Measurements from ENCODE around the gene TFB1M. TPM values are rescaled to one million over a fixed set of nuclear protein-coding genes. Genes with fewer than 3 reads are reported as not detected.
A peak's percentile ranks its signal among the peaks of the same experiment; 100 is the strongest.
"Not testable (repeated sequence)": the region's sequence is repeated elsewhere in the genome, so short reads cannot be mapped to it uniquely, and the experiment has no call there.

Gene TFB1M
- total RNA-seq, 1 donor from 2014 or later = 19.5 TPM

GRCh38 chr6:155272353-155273232 lies 41.7 kb downstream of the TFB1M start:
- ATAC-seq (ENCODE audit: poor library complexity) (no peak), DNase-seq (no peak)
- intact Hi-C loops (cut with DNase I) = no loop called here

- ATAC-seq (ENCODE audit: poor library complexity) (no peak), DNase-seq (no peak)
- intact Hi-C loops (cut with DNase I) = no loop called here
These were observed 43.1 kb downstream of the TFB1M start for GRCh38 chr6:155271145-155271544.

- intact Hi-C loops (cut with DNase I) = no loop called here
- DNase-seq (no peak), ATAC-seq (ENCODE audit: poor library complexity) (no peak)
These were observed 43.7 kb downstream of the TFB1M start for GRCh38 chr6:155270561-155271091.

GRCh38 chr6:155269765-155270164 lies 44.5 kb downstream of the TFB1M start:
- ATAC-seq (ENCODE audit: poor library complexity) = no peak
- DNase-seq = no peak
- intact Hi-C loops (cut with DNase I) = no loop called here

GRCh38 chr6:155268088-155268867 lies 46.0 kb downstream of the TFB1M start:
- not testable (repeated sequence) for DNase-seq

GRCh38 chr6:155267411-155267810 lies 46.9 kb downstream of the TFB1M start:
- no peak for DNase-seq
- intact Hi-C loops (cut with DNase I) = no loop called here
- ATAC-seq (ENCODE audit: poor library complexity) = no peak

More at GRCh38 chr6:155268088-155268867, 46.0 kb downstream of the TFB1M start:
- peak; percentile 44 for ATAC-seq (ENCODE audit: poor library complexity)
- intact Hi-C loops (cut with DNase I) = not testable (repeated sequence)

GRCh38 chr6:155265843-155266535 lies 48.3 kb downstream of the TFB1M start:
- no peak for ATAC-seq (ENCODE audit: poor library complexity)

GRCh38 chr6:155264693-155265320 lies 49.5 kb downstream of the TFB1M start:
- intact Hi-C loops (cut with DNase I) = no loop called here
- ATAC-seq (ENCODE audit: poor library complexity) = no peak
- DNase-seq = no peak

More at GRCh38 chr6:155265843-155266535, 48.3 kb downstream of the TFB1M start:
- no peak for DNase-seq
- intact Hi-C loops (cut with DNase I) = no loop called here

- no peak for DNase-seq
- ATAC-seq (ENCODE audit: poor library complexity) = peak; percentile 59
- intact Hi-C loops (cut with DNase I) = no loop called here
These were observed 50.8 kb downstream of the TFB1M start, which contains the start of gene CLDN20 for GRCh38 chr6:155263373-155264063. CLDN20 (plus strand) TSS chr6:155264013; CDS start chr6:155275720, 11,707 bp downstream.

- no peak for DNase-seq
- ATAC-seq (ENCODE audit: poor library complexity) = no peak
- intact Hi-C loops (cut with DNase I) = no loop called here
These were observed 51.6 kb downstream of the TFB1M start for GRCh38 chr6:155262655-155263054.

- no peak for ATAC-seq (ENCODE audit: poor library complexity)
- intact Hi-C loops (cut with DNase I) = no loop called here
- DNase-seq = no peak
These were observed 53.0 kb downstream of the TFB1M start for GRCh38 chr6:155261111-155261900.

GRCh38 chr6:155260686-155261085 lies 53.6 kb downstream of the TFB1M start:
- intact Hi-C loops (cut with DNase I) = no loop called here
- ATAC-seq (ENCODE audit: poor library complexity) (no peak), DNase-seq (no peak)

GRCh38 chr6:155259897-155260296 lies 54.4 kb downstream of the TFB1M start:
- DNase-seq (no peak), ATAC-seq (ENCODE audit: poor library complexity) (no peak)
- intact Hi-C loops (cut with DNase I) = no loop called here

GRCh38 chr6:155259204-155259603 lies 55.1 kb downstream of the TFB1M start:
- intact Hi-C loops (cut with DNase I) = no loop called here
- no peak for DNase-seq
- no peak for ATAC-seq (ENCODE audit: poor library complexity)

- intact Hi-C loops (cut with DNase I) = no loop called here
- ATAC-seq (ENCODE audit: poor library complexity) = no peak
These were observed 56.5 kb downstream of the TFB1M start for GRCh38 chr6:155257796-155258195.

GRCh38 chr6:155256122-155256795 lies 58.0 kb downstream of the TFB1M start:
- intact Hi-C loops (cut with DNase I) = no loop called here
- ATAC-seq (ENCODE audit: poor library complexity) (peak; percentile 51), DNase-seq (no peak)

More at GRCh38 chr6:155257796-155258195, 56.5 kb downstream of the TFB1M start:
- DNase-seq = no peak

Measured in Right ventricle myocardium superior (tissue), 1 donor.